IPS-18c (cell line): ENCODE results near the gene ZNF606.

Source experiments
- H3K4me3 ChIP-seq: 2 replicates; pipeline ENCODE4 v1.7.0; 2013; ENCODE audit warnings: low read depth, mild to moderate bottlenecking, low read length, moderate library complexity; ENCODE audit not compliant: insufficient read depth
- H3K9me3 ChIP-seq: one replicate; pipeline ENCODE4 v1.6.1; 2013; ENCODE audit warnings: mild to moderate bottlenecking, low read length, moderate library complexity; ENCODE audit not compliant: control insufficient read depth, insufficient read depth

ZNF606 gene

GRCh38 chr19:57949702-57950101, 52.9 kb downstream of the ZNF606 start:
- peaks cover 8% of the 10 kb centered on the region for H3K9me3 ChIP-seq
- H3K4me3 ChIP-seq, result no peak overlapping the region

GRCh38 chr19:57949296-57949695, 53.3 kb downstream of the ZNF606 start:
- peaks cover 4% of the 10 kb centered on the region for H3K9me3 ChIP-seq

GRCh38 chr19:57947419-57948134, 55.0 kb downstream of the ZNF606 start, which contains the start of gene ZNF256:
TSS of gene ZNF256 (minus strand) at chr19:57947706. CDS start at chr19:57947474, 232 bp downstream.
- Histone ChIP-seq H3K9me3 (no peaks in the 10 kb centered on the region), H3K4me3 (peak within 1 kb of the TSS; percentile 93)

More at GRCh38 chr19:57949296-57949695, 53.3 kb downstream of the ZNF606 start:
- H3K4me3 ChIP-seq, result no peak overlapping the region

GRCh38 chr19:57947088-57947418, 55.6 kb downstream of the ZNF606 start:
- Histone ChIP-seq H3K9me3 (no peaks in the 10 kb centered on the region), H3K4me3 (peak overlapping the region; percentile 93)

- peak overlapping the region; percentile 93 for H3K4me3 ChIP-seq
- H3K9me3 ChIP-seq, result no peaks in the 10 kb centered on the region
Measured at GRCh38 chr19:57946316-57946715, 56.3 kb downstream of the ZNF606 start.

- Histone ChIP-seq H3K4me3 (no peak overlapping the region), H3K9me3 (peaks cover 3% of the 10 kb centered on the region)
Measured at GRCh38 chr19:57941593-57941992, 61.0 kb downstream of the ZNF606 start.

GRCh38 chr19:57935731-57936130, 66.9 kb downstream of the ZNF606 start:
- peaks cover 1% of the 10 kb centered on the region for H3K9me3 ChIP-seq

GRCh38 chr19:57934820-57935665, 67.6 kb downstream of the ZNF606 start, which contains the start of gene ZNF418:
TSS of gene ZNF418 (minus strand) at chr19:57935402. CDS start at chr19:57933822, 1,580 bp downstream.
- peak within 1 kb of the TSS; percentile 91 for H3K4me3 ChIP-seq

More at GRCh38 chr19:57935731-57936130, 66.9 kb downstream of the ZNF606 start:
- H3K4me3 ChIP-seq, result no peak overlapping the region

GRCh38 chr19:57927587-57927986, 75.0 kb downstream of the ZNF606 start:
- H3K9me3 ChIP-seq, result peaks cover 49% of the 10 kb centered on the region
- H3K4me3 ChIP-seq, result no peak overlapping the region

More at GRCh38 chr19:57934820-57935665, 67.6 kb downstream of the ZNF606 start, which contains the start of gene ZNF418:
- peaks cover 8% of the 10 kb centered on the region for H3K9me3 ChIP-seq
